ENCODE measurements around the gene AIPL1.

DNA sequence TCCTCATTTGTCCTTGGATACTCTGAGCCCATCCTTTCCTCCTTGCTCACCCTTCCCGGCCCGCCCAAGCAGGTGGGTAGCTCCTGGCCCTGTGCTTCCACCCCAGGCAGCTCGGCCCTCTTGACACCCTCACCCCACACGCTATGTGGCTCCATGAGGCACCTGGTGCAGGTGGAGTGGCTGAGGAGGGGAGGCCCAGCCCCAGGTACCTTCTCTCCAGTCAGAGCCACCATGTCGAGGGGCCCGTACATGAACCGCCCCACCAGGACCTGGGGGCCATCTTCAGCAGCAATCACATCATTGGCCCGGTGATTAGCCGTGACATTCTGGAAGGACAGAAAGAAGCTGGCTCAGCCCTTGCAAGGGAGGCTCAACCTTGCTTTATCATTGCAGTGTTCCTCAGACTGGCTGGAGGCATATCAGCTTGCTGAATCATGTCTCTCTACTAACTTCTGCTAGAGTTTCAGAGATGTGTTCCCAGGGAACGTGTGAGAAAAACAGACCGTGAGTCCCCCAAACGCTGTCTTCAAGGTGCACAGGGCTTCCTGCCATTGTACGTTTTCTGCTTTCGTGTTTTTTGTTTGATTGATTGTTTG, 29.6 kb upstream of the AIPL1 start:
- TF ChIP-seq CTCF (conservative IDR thresholded peaks at IDR 0.05; ENCODE audit: low read depth, low read length) (no peak), BHLHE40 (IDR thresholded peaks at IDR 0.05; ENCODE audit: low read depth, low read length) (no peak), RCOR1 (IDR thresholded peaks at IDR 0.05; ENCODE audit: insufficient replicate concordance, low read length) (no peak), SMC3 (IDR thresholded peaks at IDR 0.05; ENCODE audit: low read depth, low read length) (no peak), ELK1 (IDR thresholded peaks at IDR 0.05; ENCODE audit: borderline replicate concordance, low read depth, low read length) (no peak), POLR2A (IDR thresholded peaks at IDR 0.05; ENCODE audit: low read depth, low read length) (no peak)
